Hematopoietic multipotent progenitor cell treated with erythropoietin and hydrocortisone succinate and interleukin-3 and kit ligand, for 8 days (in vitro differentiated cells): ENCODE measurements around the gene GM2A.
"Not testable (repeated sequence)": the region's sequence is repeated elsewhere in the genome, so short reads cannot be mapped to it uniquely, and the experiment has no call there.

Experiments
- DNase-seq: peaks from one replicate; pipeline ENCODE4 v3.0.0-alpha.2; 2015

The GM2A gene

GRCh38 chr5:151295791-151296477, 42.9 kb downstream of the GM2A start:
- no peak for DNase-seq

GRCh38 chr5:151296478-151296830, 43.5 kb downstream of the GM2A start:
- no peak for DNase-seq

GRCh38 chr5:151296974-151297373, 44.0 kb downstream of the GM2A start:
- no peak for DNase-seq

- peak; percentile 59 for DNase-seq
These were observed 45.3 kb downstream of the GM2A start for GRCh38 chr5:151298063-151298855.

- no peak for DNase-seq
These were observed 50.7 kb downstream of the GM2A start, which contains the start of gene SLC36A3 for GRCh38 chr5:151303666-151304065. Gene SLC36A3 (minus strand): TSS chr5:151303766. CDS start chr5:151303354, 412 bp downstream.

- not testable (repeated sequence) for DNase-seq
These were observed 56.3 kb downstream of the GM2A start for GRCh38 chr5:151309266-151309665.

- not testable (repeated sequence) for DNase-seq
These were observed 56.8 kb downstream of the GM2A start for GRCh38 chr5:151309821-151310220.

GRCh38 chr5:151310932-151311331, 57.9 kb downstream of the GM2A start:
- DNase-seq, result no peak

- DNase-seq, result no peak
These were observed 59.9 kb downstream of the GM2A start for GRCh38 chr5:151312756-151313324.

- DNase-seq, result no peak
These were observed 60.4 kb downstream of the GM2A start for GRCh38 chr5:151313357-151313756.

- DNase-seq, result peak; percentile 68
These were observed 63.1 kb downstream of the GM2A start for GRCh38 chr5:151315998-151316597.

GRCh38 chr5:151317871-151318270, 64.9 kb downstream of the GM2A start:
- DNase-seq, result no peak

- DNase-seq, result no peak
These were observed 66.1 kb downstream of the GM2A start for GRCh38 chr5:151318850-151319732.
